Left lung (tissue), 10 donors: ENCODE measurements around the gene ACBD6. TPM values are rescaled to one million over a fixed set of nuclear protein-coding genes. Genes with fewer than 3 reads are reported as not detected.

Experiments used
- ATAC-seq: fragments of 200-7000 bp; cut with Tn5 transposase; one replicate; pipeline ENCODE4 v1.9.1; 2020; ENCODE audit warnings: moderate library complexity
- DNase-seq, 4 donors: peaks; one replicate each; pipeline ENCODE4 v3.0.0-alpha.2; 2013 to 2020
- H3K27ac ChIP-seq, 2 donors: fragments of 200-600 bp; sonication (generic) in 1 of 2; one replicate each; pipeline versions ENCODE4 v1.5.0 to v1.8.0; 2020 to 2021
- H3K27me3 ChIP-seq, 2 donors: fragments of 200-600 bp; sonication (generic) in 1 of 2; one replicate each; pipeline versions ENCODE4 v1.5.0 to v1.8.0; 2020 to 2021
- H3K36me3 ChIP-seq, 2 donors: fragments of 200-600 bp; sonication (generic) in 1 of 2; one replicate each; pipeline versions ENCODE4 v1.5.0 to v1.8.0; 2020 to 2021
- H3K4me1 ChIP-seq, 2 donors: fragments of 200-600 bp; one replicate each; pipeline ENCODE4 v1.8.0; 2021
- H3K4me3 ChIP-seq, 2 donors: fragments of 200-600 bp; sonication (generic) in 1 of 2; one replicate each; pipeline versions ENCODE4 v1.5.0 to v1.8.0; 2020 to 2021; ENCODE audit warnings: mild to moderate bottlenecking in 1 of 2
- H3K9me3 ChIP-seq, 2 donors: fragments of 200-600 bp; sonication (generic) in 1 of 2; one replicate each; pipeline versions ENCODE4 v1.5.0 to v1.8.0; 2020 to 2021
- intact Hi-C, 2 donors: fragments of 100-400 bp; cut with DNase I; formaldehyde crosslinking; loops; one replicate each; pipeline versions ENCODE4 v1.11.2 to v1.14.2; 2022
- polyA plus RNA-seq, 6 donors: library from polyadenylated mRNA; unstranded; fragments of 120-200 nt; gene quantifications; one replicate each; pipeline ENCODE4 v1.2.1, GENCODE V29; 2013; ENCODE audit not compliant: insufficient read length in 6 of 6
- total RNA-seq, 2 donors: library from RNA; stranded (reverse); fragmentation: NEBNext Ultra II Directional; extraction: Animal tissue kit (Norgen Biotek cat#: 25700); gene quantifications; one replicate each; pipeline ENCODE4 v1.2.1, GENCODE V29; 2021
- TF ChIP-seq, protein P1 (sequence below), 2 donors: fragments of 200-600 bp; sonication (generic) in 1 of 2; IDR thresholded peaks; one replicate each; pipeline versions ENCODE4 v1.5.0 to v1.8.0; 2021; ENCODE audit warnings: antibody characterized with exemption in 2 of 2
- donor health status: DM: no; HTN: yes; CAD: no.
- donor health status: DM: no; HTN: no; CAD: no.

ACBD6 gene
- total and polyA plus RNA-seq, 8 donors: 26.5 to 81.9 (median 78.9) TPM

DNA sequence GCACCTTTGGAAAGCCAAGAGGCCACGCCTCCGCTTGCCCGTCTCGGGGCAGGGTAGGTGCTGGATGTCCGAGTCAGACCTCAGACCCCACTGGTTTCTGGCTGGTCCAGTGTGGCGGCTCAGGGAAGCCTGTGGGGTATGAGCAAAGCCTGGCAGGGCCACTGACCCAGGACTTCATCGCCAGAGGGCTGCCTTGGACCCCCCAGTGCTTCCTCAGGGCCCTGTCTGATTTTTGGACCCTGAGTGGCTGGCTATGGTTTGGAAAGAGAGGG, 251.9 kb downstream of the ACBD6 start:
- TF ChIP-seq, protein P1, sequence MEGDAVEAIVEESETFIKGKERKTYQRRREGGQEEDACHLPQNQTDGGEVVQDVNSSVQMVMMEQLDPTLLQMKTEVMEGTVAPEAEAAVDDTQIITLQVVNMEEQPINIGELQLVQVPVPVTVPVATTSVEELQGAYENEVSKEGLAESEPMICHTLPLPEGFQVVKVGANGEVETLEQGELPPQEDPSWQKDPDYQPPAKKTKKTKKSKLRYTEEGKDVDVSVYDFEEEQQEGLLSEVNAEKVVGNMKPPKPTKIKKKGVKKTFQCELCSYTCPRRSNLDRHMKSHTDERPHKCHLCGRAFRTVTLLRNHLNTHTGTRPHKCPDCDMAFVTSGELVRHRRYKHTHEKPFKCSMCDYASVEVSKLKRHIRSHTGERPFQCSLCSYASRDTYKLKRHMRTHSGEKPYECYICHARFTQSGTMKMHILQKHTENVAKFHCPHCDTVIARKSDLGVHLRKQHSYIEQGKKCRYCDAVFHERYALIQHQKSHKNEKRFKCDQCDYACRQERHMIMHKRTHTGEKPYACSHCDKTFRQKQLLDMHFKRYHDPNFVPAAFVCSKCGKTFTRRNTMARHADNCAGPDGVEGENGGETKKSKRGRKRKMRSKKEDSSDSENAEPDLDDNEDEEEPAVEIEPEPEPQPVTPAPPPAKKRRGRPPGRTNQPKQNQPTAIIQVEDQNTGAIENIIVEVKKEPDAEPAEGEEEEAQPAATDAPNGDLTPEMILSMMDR (IDR thresholded peaks at IDR 0.05): no peak
- intact Hi-C loops: loop anchor here in 1 of 2 donors (5.0 kb wide), 1 partner anchor 232 kb away; no protein-coding TSS in a partner anchor
- H3K4me3 ChIP-seq: no peak overlapping the region
- peaks cover 0 to 3% of the 10 kb centered on the region in 2 donors for H3K4me1 ChIP-seq
- peaks cover 0 to 48% of the 10 kb centered on the region in 2 donors for H3K27me3 ChIP-seq
- H3K9me3 ChIP-seq: no peaks in the 10 kb centered on the region
- H3K27ac ChIP-seq: no peak overlapping the region
- no peaks in the 10 kb centered on the region for H3K36me3 ChIP-seq
- ATAC-seq (no peak), DNase-seq (peak in 1 of 4 donors; percentile 19)

- TF ChIP-seq, protein P1 (IDR thresholded peaks at IDR 0.05): no peak
- peak in 1 of 4 donors; percentile 1 for DNase-seq
- no peak for ATAC-seq
These were observed 252.5 kb downstream of the ACBD6 start for GRCh38 chr1:180249725-180250498.

GRCh38 chr1:180248731-180249681, 253.4 kb downstream of the ACBD6 start:
- Histone ChIP-seq H3K27ac (no peak overlapping the region), H3K4me3 (no peak overlapping the region), H3K36me3 (no peaks in the 10 kb centered on the region), H3K9me3 (no peaks in the 10 kb centered on the region), H3K4me1 (peaks cover 0 to 3% of the 10 kb centered on the region in 2 donors), H3K27me3 (peaks cover 0 to 48% of the 10 kb centered on the region in 2 donors)
- intact Hi-C loops: no loop called here
- ATAC-seq: peak; percentile 87
- peak in 1 of 4 donors; percentile 43 for DNase-seq
- TF ChIP-seq, protein P1 (IDR thresholded peaks at IDR 0.05): no peak

More at GRCh38 chr1:180249725-180250498, 252.5 kb downstream of the ACBD6 start:
- intact Hi-C loops: loop anchor here in 1 of 2 donors (5.0 kb wide), 1 partner anchor 232 kb away; no protein-coding TSS in a partner anchor
- H3K27me3 ChIP-seq: peaks cover 0 to 48% of the 10 kb centered on the region in 2 donors
- peaks cover 0 to 3% of the 10 kb centered on the region in 2 donors for H3K4me1 ChIP-seq
- H3K4me3 ChIP-seq: no peak overlapping the region
- H3K9me3 ChIP-seq: no peaks in the 10 kb centered on the region
- H3K36me3 ChIP-seq: no peaks in the 10 kb centered on the region
- H3K27ac ChIP-seq: no peak overlapping the region

DNA sequence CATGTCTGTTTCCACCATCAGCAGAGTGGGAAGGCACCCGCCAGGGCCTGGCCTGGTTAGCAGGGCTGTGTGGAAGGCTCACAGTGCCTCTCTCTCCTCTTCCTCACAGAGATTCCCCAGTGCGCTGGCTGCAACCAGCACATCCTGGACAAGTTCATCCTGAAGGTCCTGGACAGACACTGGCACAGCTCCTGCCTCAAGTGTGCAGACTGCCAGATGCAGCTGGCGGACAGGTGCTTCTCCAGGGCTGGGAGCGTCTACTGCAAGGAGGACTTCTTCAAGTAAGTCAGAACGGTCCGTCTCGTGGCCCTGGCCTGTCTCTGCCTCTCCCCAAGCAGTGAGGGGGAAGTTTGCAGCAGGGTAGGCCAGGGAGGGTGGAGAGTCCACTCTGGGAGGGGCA, 254.2 kb downstream of the ACBD6 start:
- intact Hi-C loops: no loop called here

More for the DNA sequence above, 254.2 kb downstream of the ACBD6 start:
- TF ChIP-seq, protein P1 (IDR thresholded peaks at IDR 0.05): no peak
- H3K27ac ChIP-seq: no peak overlapping the region
- H3K4me1 ChIP-seq: peaks cover 0 to 3% of the 10 kb centered on the region in 2 donors
- H3K9me3 ChIP-seq: no peaks in the 10 kb centered on the region
- ATAC-seq (no peak), DNase-seq (no peak)
- no peak overlapping the region for H3K4me3 ChIP-seq
- peaks cover 0 to 48% of the 10 kb centered on the region in 2 donors for H3K27me3 ChIP-seq
- no peaks in the 10 kb centered on the region for H3K36me3 ChIP-seq
